ENCODE results near the gene ONECUT2.

GRCh38 chr18:57435846-57436190, 644 bp downstream of the ONECUT2 start:
- TF ChIP-seq CTCF (IDR thresholded peaks at IDR 0.05) (no peak), POLR2AphosphoS5 (IDR thresholded peaks at IDR 0.05) (no peak), POLR2A (IDR thresholded peaks at IDR 0.05; ENCODE audit: low read depth) (no peak)

All from esophagus muscularis mucosa (tissue), 3 donors.